Measurements from ENCODE around the gene LRRN3.

GRCh38 chr7:111160297-111160696, 69.4 kb downstream of the LRRN3 start:
- TF ChIP-seq POLR2A (IDR thresholded peaks at IDR 0.05; ENCODE audit: low read length): no peak
- no peak for TF ChIP-seq EP300 (IDR thresholded peaks at IDR 0.05)
- no peak for TF ChIP-seq NPAS2 (CRISPR knock-in tag; IDR thresholded peaks at IDR 0.05; ENCODE audit: borderline replicate concordance)
- no peak for TF ChIP-seq REST (IDR thresholded peaks at IDR 0.05)
- TF ChIP-seq, protein P1, sequence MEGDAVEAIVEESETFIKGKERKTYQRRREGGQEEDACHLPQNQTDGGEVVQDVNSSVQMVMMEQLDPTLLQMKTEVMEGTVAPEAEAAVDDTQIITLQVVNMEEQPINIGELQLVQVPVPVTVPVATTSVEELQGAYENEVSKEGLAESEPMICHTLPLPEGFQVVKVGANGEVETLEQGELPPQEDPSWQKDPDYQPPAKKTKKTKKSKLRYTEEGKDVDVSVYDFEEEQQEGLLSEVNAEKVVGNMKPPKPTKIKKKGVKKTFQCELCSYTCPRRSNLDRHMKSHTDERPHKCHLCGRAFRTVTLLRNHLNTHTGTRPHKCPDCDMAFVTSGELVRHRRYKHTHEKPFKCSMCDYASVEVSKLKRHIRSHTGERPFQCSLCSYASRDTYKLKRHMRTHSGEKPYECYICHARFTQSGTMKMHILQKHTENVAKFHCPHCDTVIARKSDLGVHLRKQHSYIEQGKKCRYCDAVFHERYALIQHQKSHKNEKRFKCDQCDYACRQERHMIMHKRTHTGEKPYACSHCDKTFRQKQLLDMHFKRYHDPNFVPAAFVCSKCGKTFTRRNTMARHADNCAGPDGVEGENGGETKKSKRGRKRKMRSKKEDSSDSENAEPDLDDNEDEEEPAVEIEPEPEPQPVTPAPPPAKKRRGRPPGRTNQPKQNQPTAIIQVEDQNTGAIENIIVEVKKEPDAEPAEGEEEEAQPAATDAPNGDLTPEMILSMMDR (IDR thresholded peaks at IDR 0.05): no peak
- no peak for TF ChIP-seq RAD21 (conservative IDR thresholded peaks at IDR 0.05 in 1 of 2, IDR thresholded peaks at IDR 0.05 in 1 of 2)
- TF ChIP-seq RFX5 (IDR thresholded peaks at IDR 0.05): no peak
- no peak for TF ChIP-seq POLR2AphosphoS2 (conservative IDR thresholded peaks at IDR 0.05; ENCODE audit: low read length)
- TF ChIP-seq TP53 (CRISPR knock-in tag; IDR thresholded peaks at IDR 0.05): no peak
- TF ChIP-seq RARB (CRISPR knock-in tag; IDR thresholded peaks at IDR 0.05): no peak
- TF ChIP-seq KDM1A (IDR thresholded peaks at IDR 0.05; ENCODE audit: low read depth): no peak
- TF ChIP-seq MAX (IDR thresholded peaks at IDR 0.05): no peak
- no peak for TF ChIP-seq RNF2 (IDR thresholded peaks at IDR 0.05; ENCODE audit: borderline replicate concordance, low read depth)
- TF ChIP-seq GATA3 (IDR thresholded peaks at IDR 0.05; ENCODE audit: borderline replicate concordance): no peak
